Loucy (cell line): ENCODE results near the gene ANO10.

Experiments
- H2AFZ ChIP-seq: fragments of 200-600 bp; sonication (generic); 2 replicates; pipeline ENCODE4 v1.6.0; 2016; ENCODE audit warnings: antibody characterized with exemption, mild to moderate bottlenecking, low read length, moderate library complexity
- H3F3A ChIP-seq: fragments of 200-600 bp; 2 replicates; pipeline ENCODE4 v1.6.0; 2016; ENCODE audit warnings: antibody characterized with exemption, low read depth, mild to moderate bottlenecking
- H3K27me3 ChIP-seq: fragments of 200-600 bp; sonication (generic); 2 replicates; pipeline ENCODE4 v1.6.1; 2014; ENCODE audit warnings: low read length, mild to moderate bottlenecking; ENCODE audit not compliant: insufficient read depth, poor library complexity, severe bottlenecking
- H3K36me3 ChIP-seq: fragments of 200-600 bp; sonication (generic); 2 replicates; pipeline ENCODE4 v1.6.1; 2016; ENCODE audit warnings: low read length; ENCODE audit not compliant: insufficient read depth
- H3K4me1 ChIP-seq: fragments of 200-600 bp; sonication (generic); 2 replicates; pipeline ENCODE4 v1.5.1; 2014; ENCODE audit warnings: low read length, mild to moderate bottlenecking; ENCODE audit not compliant: insufficient read depth, poor library complexity, severe bottlenecking
- H3K4me2 ChIP-seq: fragments of 200-600 bp; sonication (generic); 2 replicates; pipeline ENCODE4 v1.6.0; 2014; ENCODE audit warnings: antibody characterized with exemption, low read length, low read depth, mild to moderate bottlenecking; ENCODE audit not compliant: poor library complexity, severe bottlenecking
- H3K4me3 ChIP-seq: fragments of 200-600 bp; sonication (generic); 2 replicates; pipeline ENCODE4 v1.5.1; 2014; ENCODE audit warnings: low read length, mild to moderate bottlenecking, mixed read lengths; ENCODE audit not compliant: poor library complexity, severe bottlenecking
- H3K79me2 ChIP-seq: fragments of 200-600 bp; sonication (generic); 2 replicates; pipeline ENCODE4 v1.6.1; 2014; ENCODE audit warnings: low read length; ENCODE audit not compliant: insufficient read depth
- H3K9ac ChIP-seq: fragments of 200-600 bp; sonication (generic); 2 replicates; pipeline ENCODE4 v1.6.0; 2014; ENCODE audit warnings: mild to moderate bottlenecking, low read depth, low read length, moderate library complexity; ENCODE audit not compliant: poor library complexity, severe bottlenecking
- H3K9me2 ChIP-seq: fragments of 200-600 bp; sonication (generic); replicated peaks from 2 replicates; pipeline ENCODE4 v1.6.1; 2016; ENCODE audit warnings: low read depth, low read length, mixed read lengths
- H3K9me3 ChIP-seq: fragments of 200-600 bp; sonication (generic); 2 replicates; pipeline ENCODE4 v1.6.1; 2014; ENCODE audit warnings: mild to moderate bottlenecking, antibody characterized with exemption, low read length, low read depth; ENCODE audit not compliant: insufficient read depth
- H4K20me1 ChIP-seq: fragments of 200-600 bp; sonication (generic); 2 replicates; pipeline ENCODE4 v1.6.0; 2014; ENCODE audit warnings: antibody characterized with exemption, low read length, mild to moderate bottlenecking; ENCODE audit not compliant: insufficient read depth, poor library complexity, severe bottlenecking
- CTCF ChIP-seq: fragments of 200-600 bp; sonication (generic); conservative IDR thresholded peaks from 2 replicates; pipeline ENCODE4 v1.5.1; 2014; ENCODE audit warnings: mild to moderate bottlenecking, antibody characterized with exemption, low read length
- EZH2phosphoT487 ChIP-seq: fragments of 200-600 bp; IDR thresholded peaks from 2 replicates; pipeline ENCODE4 v1.6.1; 2018; ENCODE audit warnings: antibody characterized with exemption, mild to moderate bottlenecking, moderate library complexity, borderline replicate concordance

Gene ANO10

GRCh38 chr3:43559961-43560360 is 61.9 kb downstream of the ANO10 start:
- no peak overlapping the region for H3K4me3 ChIP-seq
- peaks cover 26% of the 10 kb centered on the region; the same call in 1 of the 2 replicates for H3K36me3 ChIP-seq

GRCh38 chr3:43558171-43558570 is 63.6 kb downstream of the ANO10 start:
- H3K79me2 ChIP-seq: no peaks in the 10 kb centered on the region
- H3K36me3 ChIP-seq: peaks cover 32% of the 10 kb centered on the region; the same call in 1 of the 2 replicates
- TF ChIP-seq EZH2phosphoT487 (no peak), CTCF (no peak)
- H3K4me3 ChIP-seq: no peak overlapping the region
- no peaks in the 10 kb centered on the region for H3K4me1 ChIP-seq
- H3F3A ChIP-seq: no peaks in the 10 kb centered on the region
- H3K9ac ChIP-seq: no peak overlapping the region
- no peak overlapping the region for H2AFZ ChIP-seq
- no peaks in the 10 kb centered on the region for H3K9me2 ChIP-seq
- H3K27me3 ChIP-seq: no peaks in the 10 kb centered on the region
- H3K9me3 ChIP-seq: no peaks in the 10 kb centered on the region
- no peak overlapping the region for H3K4me2 ChIP-seq
- H4K20me1 ChIP-seq: no peaks in the 10 kb centered on the region

More at GRCh38 chr3:43559961-43560360, 61.9 kb downstream of the ANO10 start:
- no peaks in the 10 kb centered on the region for H3K4me1 ChIP-seq
- no peaks in the 10 kb centered on the region for H3K79me2 ChIP-seq
- H3K27me3 ChIP-seq: no peaks in the 10 kb centered on the region
- H3K9me3 ChIP-seq: no peaks in the 10 kb centered on the region
- no peak overlapping the region for H2AFZ ChIP-seq
- no peak for TF ChIP-seq EZH2phosphoT487
- TF ChIP-seq CTCF: peak; percentile 38
- H3F3A ChIP-seq: no peaks in the 10 kb centered on the region
- no peak overlapping the region for H3K4me2 ChIP-seq
- no peak overlapping the region for H3K9ac ChIP-seq
- H4K20me1 ChIP-seq: no peaks in the 10 kb centered on the region
- H3K9me2 ChIP-seq: no peaks in the 10 kb centered on the region

- no peaks in the 10 kb centered on the region for H3K4me1 ChIP-seq
- H3K4me3 ChIP-seq: no peak overlapping the region
- H3K36me3 ChIP-seq: peaks cover 5% of the 10 kb centered on the region; the same call in 1 of the 2 replicates
- no peaks in the 10 kb centered on the region for H3K27me3 ChIP-seq
- no peaks in the 10 kb centered on the region for H3F3A ChIP-seq
- no peaks in the 10 kb centered on the region for H3K9me3 ChIP-seq
- H3K9me2 ChIP-seq: no peaks in the 10 kb centered on the region
- no peak overlapping the region for H3K9ac ChIP-seq
- TF ChIP-seq CTCF (no peak), EZH2phosphoT487 (no peak)
- H2AFZ ChIP-seq: no peak overlapping the region
- H4K20me1 ChIP-seq: no peaks in the 10 kb centered on the region
- H3K4me2 ChIP-seq: no peak overlapping the region
- H3K79me2 ChIP-seq: no peaks in the 10 kb centered on the region
Measured at GRCh38 chr3:43549626-43550290, 72.1 kb downstream of the ANO10 start.
